DND-41 (cell line): ENCODE measurements around the gene STT3B.
A peak's percentile ranks its signal among the peaks of the same experiment; 100 is the strongest.

Experiments
- ATAC-seq: fragments of 200-7000 bp; cut with Tn5 transposase; 3 replicates; pipeline ENCODE4 v1.9.1; 2021; ENCODE audit warnings: low read depth; ENCODE audit not compliant: insufficient read depth
- DNase-seq: peaks from one replicate; pipeline ENCODE4 v3.0.0-alpha.2; 2020
- H2AFZ ChIP-seq: 2 replicates; pipeline ENCODE4 v1.6.0; 2012; ENCODE audit warnings: low read depth, low read length
- H3K27ac ChIP-seq: 2 replicates; pipeline ENCODE4 v1.5.1; 2012; ENCODE audit warnings: low read length, inconsistent platforms
- H3K27me3 ChIP-seq: fragments of 200-600 bp; sonication (generic); 2 replicates; pipeline ENCODE4 v1.6.0; 2012; ENCODE audit warnings: low read length, mild to moderate bottlenecking, inconsistent platforms; ENCODE audit not compliant: insufficient read depth, poor library complexity
- H3K36me3 ChIP-seq: 2 replicates; pipeline ENCODE4 v1.5.1; 2012; ENCODE audit warnings: low read length, inconsistent platforms; ENCODE audit not compliant: insufficient read depth
- H3K4me1 ChIP-seq: 2 replicates; pipeline ENCODE4 v1.5.1; 2012; ENCODE audit warnings: mild to moderate bottlenecking, low read length; ENCODE audit not compliant: insufficient read depth
- H3K4me2 ChIP-seq: 2 replicates; pipeline ENCODE4 v1.6.0; 2012; ENCODE audit warnings: mild to moderate bottlenecking, moderate library complexity, low read length, inconsistent platforms; ENCODE audit not compliant: insufficient read depth
- H3K4me3 ChIP-seq, 2 experiments: fragments of 200-600 bp in 1 of 2; shearing (Covaris generic) in 1 of 2; 2 replicates each; pipeline ENCODE4 v1.5.1; 2012 to 2016; ENCODE audit warnings: inconsistent platforms in 2 of 2, low read length in 2 of 2, mild to moderate bottlenecking in 2 of 2, low read depth in 1 of 2, moderate library complexity in 1 of 2
- H3K79me2 ChIP-seq: 2 replicates; pipeline ENCODE4 v1.6.0; 2012; ENCODE audit warnings: low read length, inconsistent platforms; ENCODE audit not compliant: insufficient read depth
- H3K9ac ChIP-seq: 2 replicates; pipeline ENCODE4 v1.6.0; 2012; ENCODE audit warnings: low read depth, mild to moderate bottlenecking, inconsistent platforms, low read length, moderate library complexity
- H3K9me3 ChIP-seq: 2 replicates; pipeline ENCODE4 v1.5.1; 2012; ENCODE audit warnings: low read length, moderate library complexity, mild to moderate bottlenecking, inconsistent platforms; ENCODE audit not compliant: insufficient read depth, severe bottlenecking
- H4K20me1 ChIP-seq: 2 replicates; pipeline ENCODE4 v1.6.0; 2012; ENCODE audit warnings: low read length; ENCODE audit not compliant: insufficient read depth
- EZH2 ChIP-seq: IDR thresholded peaks from 3 replicates; pipeline ENCODE4 v1.6.1; 2012; ENCODE audit warnings: borderline replicate concordance, low read depth, mild to moderate bottlenecking, moderate library complexity, low read length, inconsistent platforms; ENCODE audit not compliant: severe bottlenecking
- TF ChIP-seq, protein P1 (sequence below): IDR thresholded peaks from 2 replicates; pipeline ENCODE4 v1.5.1; 2012; ENCODE audit warnings: borderline replicate concordance, low read length, moderate library complexity, mild to moderate bottlenecking; ENCODE audit not compliant: poor library complexity, severe bottlenecking; ENCODE audit errors: extremely low read depth

Gene STT3B

DNA sequence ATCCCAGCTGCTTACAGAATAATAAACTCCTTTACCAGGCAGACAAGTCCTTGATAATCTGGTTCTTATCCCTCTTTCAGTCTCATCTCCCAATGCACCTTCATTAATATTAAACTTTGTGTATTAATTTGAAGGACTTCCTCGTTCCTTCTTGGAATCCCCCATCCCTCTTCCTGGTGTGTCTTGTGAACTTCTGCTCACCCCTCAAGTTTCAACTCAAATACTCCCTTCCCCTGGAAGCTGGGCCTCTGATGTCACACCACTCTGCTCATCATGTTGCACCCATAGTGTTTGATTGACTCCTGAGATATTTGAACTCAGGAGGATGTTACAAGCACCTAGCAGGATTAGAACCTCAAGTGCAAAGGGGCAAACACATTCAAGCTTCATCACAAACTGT, 3.3 kb upstream of the STT3B start:
- no peak for DNase-seq

DNA sequence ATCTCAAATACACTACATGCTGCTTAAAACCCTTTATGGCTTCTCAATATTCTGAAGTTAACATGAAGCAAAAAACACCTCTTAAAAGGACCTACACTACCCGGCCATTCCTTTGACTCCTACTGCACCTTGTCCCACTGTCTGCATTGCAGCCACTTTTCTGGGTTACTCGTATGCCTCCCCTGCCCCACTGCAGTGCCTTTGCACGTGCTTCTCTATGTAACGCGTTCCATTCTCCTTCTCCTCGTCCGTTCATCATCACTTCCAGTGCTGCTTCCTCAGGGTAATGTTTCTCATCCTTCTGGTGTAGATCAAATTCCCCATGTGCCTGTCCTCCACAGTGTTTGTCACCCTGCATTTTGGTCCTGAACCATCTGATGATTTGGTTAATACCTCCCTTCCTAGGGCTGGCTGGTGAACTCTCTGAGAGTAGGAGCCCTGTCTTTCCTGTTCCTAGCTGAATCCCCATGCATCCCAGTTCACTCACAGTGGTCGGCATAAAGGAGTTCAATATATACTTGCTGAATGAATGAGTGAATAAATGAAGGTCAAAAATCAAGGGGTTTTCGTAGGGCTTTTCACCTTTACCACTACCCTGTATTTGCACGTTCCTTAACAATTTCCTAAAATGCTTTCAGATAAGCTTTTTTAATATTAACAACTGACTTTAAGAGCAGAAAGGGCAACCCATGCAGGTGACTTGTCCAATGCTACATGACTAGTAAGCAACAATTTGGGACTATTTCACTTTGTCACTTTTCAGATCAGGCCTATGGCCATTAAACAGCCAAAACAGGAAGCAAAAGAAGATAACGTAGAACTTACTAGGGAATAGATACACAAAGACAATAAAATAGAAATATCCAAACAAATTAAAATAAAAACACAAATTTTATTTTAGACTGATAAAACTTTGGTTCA, 2.4 kb upstream of the STT3B start:
- Histone ChIP-seq H4K20me1 (peaks cover 20% of the 10 kb centered on the region), H3K9me3 (no peaks in the 10 kb centered on the region), H3K27me3 (no peaks in the 10 kb centered on the region), H2AFZ (0 out of 2 replicates have a peak overlapping the region, but pooled peaks have one; percentile 38), H3K4me3 (peak overlapping the region; percentile 50 to 68), H3K9ac (peak overlapping the region; percentile 94), H3K4me2 (peak overlapping the region; percentile 68), H3K27ac (peak overlapping the region; percentile 99), H3K4me1 (peaks cover 18% of the 10 kb centered on the region), H3K79me2 (peaks cover 52% of the 10 kb centered on the region), H3K36me3 (peaks cover 15% of the 10 kb centered on the region; the same call in 1 of the 2 replicates)
- TF ChIP-seq, protein P1, sequence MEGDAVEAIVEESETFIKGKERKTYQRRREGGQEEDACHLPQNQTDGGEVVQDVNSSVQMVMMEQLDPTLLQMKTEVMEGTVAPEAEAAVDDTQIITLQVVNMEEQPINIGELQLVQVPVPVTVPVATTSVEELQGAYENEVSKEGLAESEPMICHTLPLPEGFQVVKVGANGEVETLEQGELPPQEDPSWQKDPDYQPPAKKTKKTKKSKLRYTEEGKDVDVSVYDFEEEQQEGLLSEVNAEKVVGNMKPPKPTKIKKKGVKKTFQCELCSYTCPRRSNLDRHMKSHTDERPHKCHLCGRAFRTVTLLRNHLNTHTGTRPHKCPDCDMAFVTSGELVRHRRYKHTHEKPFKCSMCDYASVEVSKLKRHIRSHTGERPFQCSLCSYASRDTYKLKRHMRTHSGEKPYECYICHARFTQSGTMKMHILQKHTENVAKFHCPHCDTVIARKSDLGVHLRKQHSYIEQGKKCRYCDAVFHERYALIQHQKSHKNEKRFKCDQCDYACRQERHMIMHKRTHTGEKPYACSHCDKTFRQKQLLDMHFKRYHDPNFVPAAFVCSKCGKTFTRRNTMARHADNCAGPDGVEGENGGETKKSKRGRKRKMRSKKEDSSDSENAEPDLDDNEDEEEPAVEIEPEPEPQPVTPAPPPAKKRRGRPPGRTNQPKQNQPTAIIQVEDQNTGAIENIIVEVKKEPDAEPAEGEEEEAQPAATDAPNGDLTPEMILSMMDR = no peak
- no peak for TF ChIP-seq EZH2
- DNase-seq (no peak), ATAC-seq (no peak)

More for the DNA sequence above, 3.3 kb upstream of the STT3B start:
- TF ChIP-seq, protein P1 = no peak
- no peak for TF ChIP-seq EZH2
- ATAC-seq = no peak
- Histone ChIP-seq H4K20me1 (peaks cover 13% of the 10 kb centered on the region), H3K9me3 (no peaks in the 10 kb centered on the region), H3K36me3 (peaks cover 11% of the 10 kb centered on the region; the same call in 1 of the 2 replicates), H3K27ac (peak overlapping the region; percentile 99; the same call in 1 of the 2 replicates), H3K4me1 (peaks cover 18% of the 10 kb centered on the region), H2AFZ (no peak overlapping the region), H3K4me2 (peak overlapping the region; percentile 68), H3K9ac (no peak overlapping the region; the same call in 1 of the 2 replicates), H3K27me3 (no peaks in the 10 kb centered on the region), H3K79me2 (peaks cover 43% of the 10 kb centered on the region), H3K4me3 (no peak overlapping the region)

DNA sequence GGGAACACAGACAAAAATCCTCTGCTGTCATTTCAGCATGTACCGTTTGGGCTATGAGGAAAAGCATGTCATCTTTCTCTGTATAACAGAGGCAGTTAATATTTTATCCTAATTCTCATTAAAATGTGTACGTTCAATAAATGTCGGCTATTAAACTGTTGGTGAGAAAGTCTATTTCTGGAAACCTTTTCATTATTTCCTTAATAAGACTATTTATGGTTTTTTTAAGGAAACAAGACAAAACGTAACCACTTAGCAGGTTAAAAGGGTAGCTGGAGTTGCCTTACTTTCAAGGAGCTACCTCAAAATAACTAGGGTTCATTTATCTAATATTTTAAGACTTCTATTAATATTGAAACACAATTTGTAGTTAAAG, 1.8 kb upstream of the STT3B start:
- no peaks in the 10 kb centered on the region for H3K9me3 ChIP-seq
- H3K4me1 ChIP-seq = peaks cover 22% of the 10 kb centered on the region
- H3K36me3 ChIP-seq = peaks cover 15% of the 10 kb centered on the region; the same call in 1 of the 2 replicates
- peak overlapping the region; percentile 99 for H3K27ac ChIP-seq
- H3K27me3 ChIP-seq = no peaks in the 10 kb centered on the region
- peak overlapping the region; percentile 73; the same call in 1 of the 2 replicates for H2AFZ ChIP-seq
- ATAC-seq (no peak), DNase-seq (no peak)
- peak overlapping the region; percentile 50 to 68 for H3K4me3 ChIP-seq
- H3K79me2 ChIP-seq = peaks cover 58% of the 10 kb centered on the region
- H3K4me2 ChIP-seq = peak overlapping the region; percentile 68
- TF ChIP-seq, protein P1 = no peak
- no peak for TF ChIP-seq EZH2
- peaks cover 22% of the 10 kb centered on the region for H4K20me1 ChIP-seq
- peak overlapping the region; percentile 94 for H3K9ac ChIP-seq
